Stimulated activated CD4-positive, alpha-beta T cell treated with anti-CD3 and anti-CD28 coated beads, Interleukin-4, amount 100 ng/mL, for 4 hours (primary cell): ENCODE measurements around the gene PDCD6IP.
"Not testable (repeated sequence)": the region's sequence is repeated elsewhere in the genome, so short reads cannot be mapped to it uniquely, and the experiment has no call there.

Experiments
- DNase-seq, 2 experiments: peaks; one replicate each; pipeline ENCODE4 v3.0.0-alpha.2; 2020

The PDCD6IP gene

GRCh38 chr3:33855884-33856546, 57.6 kb downstream of the PDCD6IP start:
- no peak for DNase-seq

GRCh38 chr3:33857701-33858100, 59.3 kb downstream of the PDCD6IP start:
- DNase-seq = not testable (repeated sequence)

GRCh38 chr3:33858131-33858530, 59.7 kb downstream of the PDCD6IP start:
- no peak for DNase-seq

- DNase-seq = no peak
Observed at GRCh38 chr3:33860373-33861050, 62.1 kb downstream of the PDCD6IP start.

- DNase-seq = no peak
Observed at GRCh38 chr3:33865133-33865532, 66.7 kb downstream of the PDCD6IP start.

- DNase-seq = no peak
Observed at GRCh38 chr3:33868309-33868708, 69.9 kb downstream of the PDCD6IP start.

- DNase-seq = no peak
Observed at GRCh38 chr3:33869977-33870376, 71.5 kb downstream of the PDCD6IP start.

- no peak for DNase-seq
Observed at GRCh38 chr3:33874815-33875214, 76.4 kb downstream of the PDCD6IP start.

- DNase-seq = no peak
Observed at GRCh38 chr3:33875680-33876079, 77.2 kb downstream of the PDCD6IP start.

GRCh38 chr3:33877187-33877586, 78.8 kb downstream of the PDCD6IP start:
- no peak for DNase-seq

- DNase-seq = no peak
Observed at GRCh38 chr3:33879540-33879939, 81.1 kb downstream of the PDCD6IP start.

GRCh38 chr3:33881156-33882064, 83.0 kb downstream of the PDCD6IP start:
- DNase-seq = no peak

GRCh38 chr3:33882296-33882695, 83.9 kb downstream of the PDCD6IP start:
- no peak for DNase-seq

- DNase-seq = no peak
Observed at GRCh38 chr3:33883538-33883950, 85.1 kb downstream of the PDCD6IP start.

GRCh38 chr3:33883951-33884561, 85.6 kb downstream of the PDCD6IP start:
- no peak for DNase-seq

- no peak for DNase-seq
Observed at GRCh38 chr3:33884701-33885100, 86.3 kb downstream of the PDCD6IP start.

- no peak for DNase-seq
Observed at GRCh38 chr3:33885496-33885895, 87.1 kb downstream of the PDCD6IP start.

GRCh38 chr3:33886015-33886414, 87.6 kb downstream of the PDCD6IP start:
- no peak for DNase-seq

- DNase-seq = no peak
Observed at GRCh38 chr3:33887478-33887877, 89.0 kb downstream of the PDCD6IP start.

GRCh38 chr3:33889394-33890039, 91.1 kb downstream of the PDCD6IP start:
- DNase-seq = no peak

GRCh38 chr3:33892655-33893054, 94.2 kb downstream of the PDCD6IP start:
- no peak for DNase-seq

GRCh38 chr3:33895658-33896057, 97.2 kb downstream of the PDCD6IP start:
- DNase-seq = no peak

GRCh38 chr3:33897306-33897705, 98.9 kb downstream of the PDCD6IP start:
- no peak for DNase-seq
